Parathyroid adenoma (tissue), 2 donors: ENCODE measurements around the gene CFAP54.

ENCODE experiments used
- H2AFZ ChIP-seq: fragments of 300-600 bp; sonication (generic); one replicate; pipeline ENCODE4 v1.7.0; 2017; ENCODE audit warnings: antibody characterized with exemption, mild to moderate bottlenecking
- H3K27ac ChIP-seq: fragments of 300-600 bp; sonication (generic); one replicate; pipeline ENCODE4 v1.7.0; 2017
- H3K27me3 ChIP-seq: fragments of 300-600 bp; sonication (generic); one replicate; pipeline ENCODE4 v1.7.0; 2017; ENCODE audit warnings: low read length; ENCODE audit not compliant: control insufficient read depth, insufficient read depth
- H3K36me3 ChIP-seq: fragments of 300-600 bp; sonication (generic); one replicate; pipeline ENCODE4 v1.7.0; 2017; ENCODE audit warnings: low read length; ENCODE audit not compliant: control insufficient read depth, insufficient read depth
- H3K4me1 ChIP-seq: fragments of 300-600 bp; sonication (generic); one replicate; pipeline ENCODE4 v1.7.0; 2017; ENCODE audit warnings: control low read depth
- H3K4me2 ChIP-seq: fragments of 300-600 bp; sonication (generic); one replicate; pipeline ENCODE4 v1.7.0; 2017; ENCODE audit warnings: low read length
- H3K4me3 ChIP-seq: fragments of 300-600 bp; sonication (generic); one replicate; pipeline ENCODE4 v1.7.0; 2017; ENCODE audit warnings: low read depth, low read length
- H3K79me2 ChIP-seq: fragments of 300-600 bp; sonication (generic); one replicate; pipeline ENCODE4 v1.7.0; 2017; ENCODE audit warnings: control low read depth
- H3K9ac ChIP-seq: fragments of 300-600 bp; sonication (generic); one replicate; pipeline ENCODE4 v1.7.0; 2017; ENCODE audit warnings: mild to moderate bottlenecking
- H3K9me3 ChIP-seq: fragments of 300-600 bp; sonication (generic); one replicate; pipeline ENCODE4 v1.7.0; 2017; ENCODE audit warnings: low read length; ENCODE audit not compliant: control insufficient read depth
- TF ChIP-seq, protein P1 (sequence below): fragments of 300-600 bp; sonication (generic); IDR thresholded peaks from one replicate; pipeline ENCODE4 v1.7.0; 2017; ENCODE audit warnings: antibody characterized with exemption, mild to moderate bottlenecking
- donor health status: primary hyperparathyroidism.

CFAP54 gene

DNA sequence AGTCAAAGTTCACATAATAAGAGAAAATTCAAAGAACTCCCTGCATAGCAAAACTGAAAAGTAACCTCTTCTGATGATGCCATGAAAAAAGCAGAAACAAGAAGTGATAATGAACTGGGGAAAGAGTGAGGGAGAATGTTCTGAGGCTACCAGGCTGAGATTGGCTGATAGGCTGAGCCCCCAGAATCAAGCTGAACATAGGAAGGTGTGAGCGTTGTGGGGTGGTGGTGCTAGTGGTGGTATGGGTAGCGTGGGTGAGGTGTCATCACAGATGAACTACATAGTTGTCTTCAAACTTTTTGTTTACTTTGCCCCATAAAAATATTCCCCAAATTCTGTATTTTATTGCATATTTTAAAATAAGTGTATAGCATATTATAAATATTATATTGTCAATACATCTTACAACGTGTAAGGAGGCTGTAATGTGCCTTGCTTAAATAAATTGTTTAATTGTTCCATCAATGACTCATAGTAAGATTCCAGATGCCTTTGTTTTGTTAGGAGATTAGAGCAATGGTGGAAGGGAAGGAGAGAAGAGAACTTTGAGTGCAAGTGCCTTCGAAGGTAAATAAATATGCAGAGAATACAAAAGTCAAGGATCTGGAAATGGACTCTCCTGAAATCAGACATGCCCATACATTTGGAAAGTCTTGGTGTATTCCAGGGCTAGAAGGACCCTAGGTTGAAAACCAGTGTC is 15.8 kb upstream of the CFAP54 start:
- Histone ChIP-seq H3K27ac (no peak overlapping the region), H3K9ac (no peak overlapping the region), H3K4me2 (no peak overlapping the region), H3K4me3 (no peak overlapping the region), H3K4me1 (no peaks in the 10 kb centered on the region), H3K27me3 (no peaks in the 10 kb centered on the region), H2AFZ (no peak overlapping the region), H3K36me3 (no peaks in the 10 kb centered on the region), H3K79me2 (no peaks in the 10 kb centered on the region), H3K9me3 (no peaks in the 10 kb centered on the region)
- TF ChIP-seq, protein P1, sequence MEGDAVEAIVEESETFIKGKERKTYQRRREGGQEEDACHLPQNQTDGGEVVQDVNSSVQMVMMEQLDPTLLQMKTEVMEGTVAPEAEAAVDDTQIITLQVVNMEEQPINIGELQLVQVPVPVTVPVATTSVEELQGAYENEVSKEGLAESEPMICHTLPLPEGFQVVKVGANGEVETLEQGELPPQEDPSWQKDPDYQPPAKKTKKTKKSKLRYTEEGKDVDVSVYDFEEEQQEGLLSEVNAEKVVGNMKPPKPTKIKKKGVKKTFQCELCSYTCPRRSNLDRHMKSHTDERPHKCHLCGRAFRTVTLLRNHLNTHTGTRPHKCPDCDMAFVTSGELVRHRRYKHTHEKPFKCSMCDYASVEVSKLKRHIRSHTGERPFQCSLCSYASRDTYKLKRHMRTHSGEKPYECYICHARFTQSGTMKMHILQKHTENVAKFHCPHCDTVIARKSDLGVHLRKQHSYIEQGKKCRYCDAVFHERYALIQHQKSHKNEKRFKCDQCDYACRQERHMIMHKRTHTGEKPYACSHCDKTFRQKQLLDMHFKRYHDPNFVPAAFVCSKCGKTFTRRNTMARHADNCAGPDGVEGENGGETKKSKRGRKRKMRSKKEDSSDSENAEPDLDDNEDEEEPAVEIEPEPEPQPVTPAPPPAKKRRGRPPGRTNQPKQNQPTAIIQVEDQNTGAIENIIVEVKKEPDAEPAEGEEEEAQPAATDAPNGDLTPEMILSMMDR, result no peak

DNA sequence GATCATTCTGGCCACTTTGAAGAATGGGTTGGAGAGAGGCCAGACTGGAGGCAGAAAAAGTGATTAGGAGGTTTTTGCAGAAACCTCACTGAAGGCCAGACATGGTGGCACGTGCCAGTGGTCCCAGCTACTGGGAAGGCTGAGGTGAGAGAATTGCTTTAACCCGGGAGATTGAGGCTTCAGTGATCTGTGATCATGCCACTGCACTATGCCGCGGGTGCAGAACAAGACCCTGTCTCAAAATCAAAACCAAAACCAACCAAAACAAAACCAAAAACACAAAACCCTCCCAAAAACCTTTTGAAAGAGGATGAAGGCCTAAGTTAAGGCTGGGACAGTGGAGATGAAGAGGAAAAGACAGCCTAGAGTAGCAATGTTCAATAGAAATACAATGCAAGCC is 15.2 kb upstream of the CFAP54 start:
- Histone ChIP-seq H3K36me3 (no peaks in the 10 kb centered on the region), H3K4me3 (no peak overlapping the region), H3K27ac (no peak overlapping the region), H3K4me1 (no peaks in the 10 kb centered on the region), H3K9me3 (no peaks in the 10 kb centered on the region), H3K4me2 (no peak overlapping the region), H2AFZ (no peak overlapping the region), H3K27me3 (no peaks in the 10 kb centered on the region), H3K9ac (no peak overlapping the region), H3K79me2 (no peaks in the 10 kb centered on the region)
- TF ChIP-seq, protein P1, result no peak

DNA sequence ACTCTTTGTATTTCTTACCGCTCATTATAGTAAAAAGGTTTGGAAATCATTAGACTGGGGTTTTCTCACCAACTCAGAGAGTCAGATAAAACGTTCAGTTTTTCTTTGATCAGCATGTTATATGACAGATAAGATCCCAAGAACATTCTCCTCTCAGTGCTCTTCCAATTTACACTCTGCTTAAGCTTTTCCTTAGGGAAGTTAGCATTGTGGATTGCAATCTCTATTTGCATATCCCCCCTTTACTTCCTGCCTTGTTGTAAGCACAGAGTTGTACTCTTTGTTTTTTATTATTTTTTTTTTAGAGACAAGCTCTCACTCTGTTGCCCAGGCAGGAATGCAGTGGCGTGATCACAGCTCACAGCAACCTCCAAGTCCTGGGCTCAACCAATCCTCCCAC is 11.4 kb upstream of the CFAP54 start:
- H2AFZ ChIP-seq, result no peak overlapping the region
- no peak overlapping the region for H3K27ac ChIP-seq
- H3K36me3 ChIP-seq, result no peaks in the 10 kb centered on the region
- no peak overlapping the region for H3K4me2 ChIP-seq
- H3K4me3 ChIP-seq, result no peak overlapping the region
- no peaks in the 10 kb centered on the region for H3K9me3 ChIP-seq
- H3K79me2 ChIP-seq, result no peaks in the 10 kb centered on the region
- H3K27me3 ChIP-seq, result no peaks in the 10 kb centered on the region
- no peaks in the 10 kb centered on the region for H3K4me1 ChIP-seq
- H3K9ac ChIP-seq, result no peak overlapping the region
- TF ChIP-seq, protein P1, result no peak

DNA sequence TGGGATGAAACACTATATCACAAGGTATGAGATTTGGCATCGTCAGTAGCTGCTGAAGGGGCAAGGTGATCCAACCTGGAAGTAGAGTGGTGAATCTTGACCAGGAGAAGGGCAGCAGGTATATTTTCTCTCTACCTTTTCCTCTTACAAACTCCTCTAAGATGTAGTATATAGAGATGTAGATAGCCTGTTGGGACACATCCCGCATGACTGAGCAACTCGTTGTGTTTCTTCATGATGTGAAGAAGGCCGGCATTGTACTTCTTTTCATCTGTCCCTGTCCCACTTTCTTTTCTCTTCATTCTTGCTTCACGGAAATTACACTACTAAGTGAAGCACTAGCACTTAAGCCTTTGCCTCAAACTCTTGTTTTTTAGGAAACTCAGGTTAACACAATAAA is 7.3 kb upstream of the CFAP54 start:
- no peak overlapping the region for H3K4me2 ChIP-seq
- no peaks in the 10 kb centered on the region for H3K79me2 ChIP-seq
- H3K27me3 ChIP-seq, result no peaks in the 10 kb centered on the region
- H3K4me3 ChIP-seq, result no peak overlapping the region
- H3K9ac ChIP-seq, result no peak overlapping the region
- TF ChIP-seq, protein P1, result no peak
- H3K9me3 ChIP-seq, result no peaks in the 10 kb centered on the region
- no peaks in the 10 kb centered on the region for H3K4me1 ChIP-seq
- H3K36me3 ChIP-seq, result no peaks in the 10 kb centered on the region
- no peak overlapping the region for H3K27ac ChIP-seq
- H2AFZ ChIP-seq, result no peak overlapping the region

DNA sequence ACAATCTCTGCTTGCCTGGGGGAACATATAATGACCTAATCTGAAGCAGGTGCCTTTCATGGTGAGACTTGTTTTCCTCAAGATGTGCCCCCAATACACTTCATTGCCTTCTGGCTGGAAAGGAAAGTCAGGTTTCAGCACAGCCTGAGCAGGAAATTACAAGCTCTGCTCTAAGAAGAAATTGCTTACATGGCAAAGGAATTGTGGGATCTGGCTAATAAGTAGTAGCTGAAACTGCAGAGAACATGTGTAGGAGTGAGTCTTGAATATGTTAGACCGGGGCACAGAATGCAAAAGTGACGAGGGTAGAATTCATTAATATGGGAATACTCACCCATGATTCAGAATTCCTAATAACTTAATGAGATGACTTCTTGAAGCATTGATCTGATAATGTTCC is 6.3 kb upstream of the CFAP54 start:
- H3K9me3 ChIP-seq, result no peaks in the 10 kb centered on the region
- no peaks in the 10 kb centered on the region for H3K4me1 ChIP-seq
- no peak overlapping the region for H2AFZ ChIP-seq
- no peaks in the 10 kb centered on the region for H3K27me3 ChIP-seq
- TF ChIP-seq, protein P1, result no peak
- no peaks in the 10 kb centered on the region for H3K36me3 ChIP-seq
- no peak overlapping the region for H3K27ac ChIP-seq
- H3K4me2 ChIP-seq, result no peak overlapping the region
- no peaks in the 10 kb centered on the region for H3K79me2 ChIP-seq
- no peak overlapping the region for H3K9ac ChIP-seq
- no peak overlapping the region for H3K4me3 ChIP-seq
